ENCODE data around the gene ZFYVE19.

Gene ZFYVE19

DNA sequence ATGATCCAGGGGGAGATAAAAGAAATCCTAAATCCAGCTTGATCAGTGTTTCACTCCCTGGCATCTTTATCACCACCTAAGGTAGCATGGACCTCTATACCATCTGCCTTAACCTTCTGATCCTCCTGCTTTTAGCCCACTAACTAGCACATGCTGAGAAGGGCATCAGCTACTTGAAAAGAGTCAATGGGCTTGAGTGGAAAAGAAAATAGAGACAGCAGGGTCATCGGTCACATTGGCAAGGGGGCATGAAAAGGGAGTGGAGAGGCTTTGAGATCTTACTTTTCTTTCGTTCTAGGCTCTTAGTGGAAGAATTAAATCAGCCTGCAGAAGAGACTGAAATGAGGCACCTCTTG lies 239 bp upstream of the ZFYVE19 start:
- no peak for TF ChIP-seq CTCF (conservative IDR thresholded peaks at IDR 0.05)
- H3K27ac ChIP-seq: peak overlapping the region; percentile 87

DNA sequence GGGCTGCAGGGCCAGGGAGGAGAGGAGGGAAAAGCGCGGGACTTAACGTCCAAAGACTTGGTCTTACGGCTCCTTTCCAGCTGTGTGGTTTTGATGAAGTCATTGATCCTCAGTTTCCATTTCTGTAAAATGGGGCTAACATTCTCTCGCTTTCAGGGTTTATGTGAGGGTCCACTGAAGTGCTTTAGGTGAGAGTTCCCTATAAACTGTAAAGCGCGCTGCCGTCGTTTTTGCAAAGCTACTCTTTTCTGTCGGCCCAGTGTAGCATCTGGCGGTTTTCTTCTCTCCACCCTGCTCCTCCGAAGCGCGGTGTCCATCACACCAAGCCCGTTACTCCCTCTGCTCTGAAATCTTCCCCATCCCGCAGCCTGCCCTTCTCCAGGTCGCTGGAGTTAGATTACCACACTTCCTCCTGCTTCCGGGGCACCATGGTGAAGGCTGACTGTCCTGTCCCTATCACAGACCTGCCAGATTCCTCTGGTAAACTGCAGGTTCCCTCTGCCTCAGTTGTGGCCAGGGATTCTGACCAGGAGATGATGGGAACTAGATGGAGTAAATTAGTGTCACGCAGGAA lies 1.1 kb downstream of the ZFYVE19 start:
- no peak for TF ChIP-seq CTCF (conservative IDR thresholded peaks at IDR 0.05)
- H3K27ac ChIP-seq: peak overlapping the region; percentile 87; the same call in 1 of the 2 replicates

DNA sequence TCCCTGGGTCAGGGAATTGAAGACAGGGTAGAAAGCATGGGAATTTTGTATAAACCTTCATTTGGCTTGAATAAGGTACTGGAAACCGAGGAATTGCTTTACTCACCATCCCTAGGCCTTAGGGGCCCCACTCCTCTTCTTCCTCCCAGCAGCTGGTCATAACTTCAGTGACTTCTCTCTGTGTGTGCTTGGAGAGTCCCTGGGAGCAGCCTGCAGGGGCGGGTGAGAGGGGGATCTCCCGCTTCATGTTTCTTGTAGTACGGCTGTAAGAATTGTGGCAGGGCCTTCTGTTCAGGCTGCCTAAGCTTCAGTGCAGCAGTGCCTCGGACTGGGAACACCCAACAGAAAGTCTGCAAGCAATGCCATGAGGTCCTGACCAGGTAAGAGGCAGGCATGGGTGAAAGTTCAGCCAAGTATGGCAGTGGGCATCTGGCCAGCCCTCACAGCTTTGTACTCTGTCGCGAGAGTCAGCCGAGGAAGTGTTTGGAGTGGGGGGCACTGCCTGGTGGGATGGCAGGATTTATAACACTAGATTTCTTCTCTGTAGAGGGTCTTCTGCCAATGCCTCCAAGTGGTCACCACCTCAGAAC lies 2.1 kb downstream of the ZFYVE19 start:
- TF ChIP-seq CTCF (conservative IDR thresholded peaks at IDR 0.05): no peak
- no peak overlapping the region for H3K27ac ChIP-seq

DNA sequence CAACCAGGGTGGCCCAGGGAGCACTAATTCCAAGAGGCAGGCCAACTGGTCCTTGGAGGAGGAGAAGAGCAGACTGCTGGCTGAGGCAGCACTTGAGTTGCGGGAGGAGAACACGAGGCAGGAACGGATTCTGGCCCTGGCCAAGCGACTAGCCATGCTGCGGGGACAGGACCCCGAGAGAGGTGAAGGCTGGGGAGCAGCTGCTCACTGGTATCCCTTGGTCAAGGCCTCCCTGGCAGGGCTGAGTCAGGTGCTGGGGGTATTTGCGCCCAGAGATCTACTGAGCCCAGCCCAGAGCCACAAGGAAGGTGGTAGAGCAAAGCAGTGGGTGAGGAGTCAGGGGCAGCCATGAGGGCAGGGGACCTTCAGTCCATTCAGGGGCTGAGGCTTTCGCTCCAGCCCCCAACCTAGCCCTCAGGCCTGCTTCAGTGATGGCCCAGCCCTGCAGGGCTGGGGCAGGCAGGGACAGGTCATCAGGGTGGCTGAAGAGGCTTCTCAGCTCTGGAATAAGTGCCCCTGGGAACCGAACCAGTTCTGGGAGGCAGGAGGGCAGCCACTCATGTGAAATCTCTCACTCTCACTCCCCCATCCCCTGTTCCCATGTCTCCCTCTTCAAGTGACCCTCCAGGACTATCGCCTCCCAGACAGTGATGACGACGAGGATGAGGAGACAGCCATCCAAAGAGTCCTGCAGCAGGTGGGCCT lies 6.0 kb downstream of the ZFYVE19 start:
- no peak for TF ChIP-seq CTCF (conservative IDR thresholded peaks at IDR 0.05)
- no peak overlapping the region for H3K27ac ChIP-seq

DNA sequence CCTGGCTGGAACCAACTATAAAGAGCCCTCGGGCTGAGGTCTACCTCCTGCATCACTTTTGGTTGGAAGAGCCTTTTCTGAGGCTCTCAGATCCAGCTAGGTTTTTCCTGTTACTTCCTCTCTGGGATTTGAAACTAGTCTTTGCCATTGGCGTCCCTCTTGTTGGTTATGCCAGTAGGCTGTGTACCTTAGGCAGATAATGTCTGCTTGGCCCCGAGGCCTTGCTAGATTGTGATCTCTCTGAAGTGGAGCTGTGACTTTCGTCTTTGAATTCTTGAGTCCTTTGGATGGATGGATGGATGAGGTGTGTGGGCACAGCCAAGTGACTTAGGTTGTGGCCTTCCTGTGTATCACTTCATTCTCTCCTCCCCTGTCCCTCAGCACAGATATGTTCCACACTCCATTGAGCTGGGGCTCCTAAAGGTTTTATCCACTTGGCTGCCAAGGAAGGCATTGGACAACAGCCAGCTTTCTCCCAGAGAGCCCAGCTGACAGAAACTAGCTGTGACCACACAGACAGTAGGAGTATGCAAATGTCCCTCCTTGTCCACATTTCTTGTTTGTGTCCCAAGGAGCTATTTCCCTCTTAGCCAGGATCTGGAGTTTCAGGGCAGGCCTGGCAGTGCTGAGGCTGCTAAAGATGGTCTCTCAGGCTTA lies 8.3 kb downstream of the ZFYVE19 start:
- H3K27ac ChIP-seq: peak overlapping the region; percentile 61
- TF ChIP-seq CTCF (conservative IDR thresholded peaks at IDR 0.05): no peak

- no peak for TF ChIP-seq CTCF (conservative IDR thresholded peaks at IDR 0.05)
- H3K27ac ChIP-seq: no peak overlapping the region
These were observed 12.2 kb downstream of the ZFYVE19 start for GRCh38 chr15:40819048-40819447.

DNA sequence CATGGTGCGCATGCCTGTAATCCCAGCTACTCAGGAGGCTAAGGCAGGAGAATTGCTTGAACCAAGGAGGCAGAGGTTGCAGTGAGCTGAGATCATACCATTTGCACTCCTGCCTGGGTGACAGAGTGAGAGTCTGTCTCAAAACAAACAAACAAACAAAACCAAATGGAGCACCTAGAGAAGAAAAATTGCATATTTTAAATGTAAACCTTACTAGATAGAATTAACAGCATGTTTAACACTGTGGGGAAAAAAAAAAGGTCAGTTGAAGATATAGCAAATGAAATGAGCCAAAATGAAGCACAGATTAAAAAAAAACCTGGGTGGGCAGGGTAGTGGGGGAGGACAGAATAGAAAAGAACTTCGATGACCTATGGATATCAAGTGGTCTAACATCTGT lies 14.3 kb downstream of the ZFYVE19 start:
- TF ChIP-seq CTCF (conservative IDR thresholded peaks at IDR 0.05): no peak
- H3K27ac ChIP-seq: no peak overlapping the region
